ENCODE data around the gene EEF1AKMT1. TPM values are rescaled to one million over a fixed set of nuclear protein-coding genes. Genes with fewer than 3 reads are reported as not detected.

Gene EEF1AKMT1
- total RNA-seq, 1 experiment from 2014 or later: 9.8 TPM

DNA sequence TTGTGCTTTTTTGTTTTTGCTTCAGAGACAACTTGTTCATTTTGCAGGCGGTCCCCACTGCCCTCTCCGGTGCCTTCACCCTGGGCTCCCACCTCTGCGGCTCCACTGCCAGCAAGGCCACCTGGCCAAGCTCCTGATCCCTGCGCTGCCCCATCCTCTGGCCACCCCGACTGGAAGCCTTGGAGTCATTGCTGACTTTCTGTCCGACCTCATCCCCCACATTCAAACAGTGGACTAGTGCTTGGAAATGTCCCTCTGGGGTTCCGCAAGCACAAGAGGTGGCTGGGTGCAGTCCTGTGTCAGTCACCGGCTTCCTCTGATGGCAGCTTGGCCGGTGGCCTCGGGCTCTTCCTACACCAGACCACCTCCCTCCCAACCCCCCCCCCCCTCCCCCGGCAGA is 53.3 kb downstream of the EEF1AKMT1 start:
- no peak for DNase-seq (ENCODE audit: low read depth, low spot score)
- no peaks in the 10 kb centered on the region for H3K9me2 ChIP-seq (ENCODE audit: insufficient read depth)
- BruUV-seq (replicated peaks): no TSS peak
- no peak overlapping the region for H3K4me2 ChIP-seq (ENCODE audit: low read length)
- H3K9ac ChIP-seq (ENCODE audit: low read length): no peak overlapping the region
- H3K27ac ChIP-seq (ENCODE audit: low read depth, low read length): no peak overlapping the region
- ChIA-PET RAD21 (ENCODE audit: low non-redundant PET in 1 of 2, low total read pairs in 2 of 2, uncharacterized antibody in 2 of 2, unreplicated experiment in 2 of 2) (no interaction called here), CTCF (no interaction called here), POLR2A (no interaction called here)
- no peak overlapping the region for H3K4me3 ChIP-seq (replicated peaks in 1 of 2; ENCODE audit: low read depth in 1 of 2, low read length in 2 of 2)
- no peaks in the 10 kb centered on the region for H3K9me3 ChIP-seq (ENCODE audit: control insufficient read depth in 1 of 2, insufficient read depth in 1 of 2, low read depth in 1 of 2, low read length in 2 of 2)
- intact Hi-C loops (cut with micrococcal nuclease): no loop called here
- no peak overlapping the region for H2AFZ ChIP-seq (ENCODE audit: low read depth, low read length, poor library complexity, severe bottlenecking)
- TF ChIP-seq TCF7L2 (IDR thresholded peaks at IDR 0.05; ENCODE audit: borderline replicate concordance, extremely low read depth, insufficient read depth, insufficient read length) (no peak), EZH2 (IDR thresholded peaks at IDR 0.05) (no peak), FOSL1 (IDR thresholded peaks at IDR 0.05; ENCODE audit: low read depth) (no peak), EZH2phosphoT487 (IDR thresholded peaks at IDR 0.05; ENCODE audit: borderline replicate concordance) (no peak), SIN3A (IDR thresholded peaks at IDR 0.05; ENCODE audit: low read depth) (no peak), EGR1 (IDR thresholded peaks at IDR 0.05; ENCODE audit: low read depth) (no peak), RAD21 (IDR thresholded peaks at IDR 0.05; ENCODE audit: low read depth) (no peak)
- TF ChIP-seq, protein P1, sequence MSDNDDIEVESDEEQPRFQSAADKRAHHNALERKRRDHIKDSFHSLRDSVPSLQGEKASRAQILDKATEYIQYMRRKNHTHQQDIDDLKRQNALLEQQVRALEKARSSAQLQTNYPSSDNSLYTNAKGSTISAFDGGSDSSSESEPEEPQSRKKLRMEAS (IDR thresholded peaks at IDR 0.05): no peak
- TF ChIP-seq, protein P2, sequence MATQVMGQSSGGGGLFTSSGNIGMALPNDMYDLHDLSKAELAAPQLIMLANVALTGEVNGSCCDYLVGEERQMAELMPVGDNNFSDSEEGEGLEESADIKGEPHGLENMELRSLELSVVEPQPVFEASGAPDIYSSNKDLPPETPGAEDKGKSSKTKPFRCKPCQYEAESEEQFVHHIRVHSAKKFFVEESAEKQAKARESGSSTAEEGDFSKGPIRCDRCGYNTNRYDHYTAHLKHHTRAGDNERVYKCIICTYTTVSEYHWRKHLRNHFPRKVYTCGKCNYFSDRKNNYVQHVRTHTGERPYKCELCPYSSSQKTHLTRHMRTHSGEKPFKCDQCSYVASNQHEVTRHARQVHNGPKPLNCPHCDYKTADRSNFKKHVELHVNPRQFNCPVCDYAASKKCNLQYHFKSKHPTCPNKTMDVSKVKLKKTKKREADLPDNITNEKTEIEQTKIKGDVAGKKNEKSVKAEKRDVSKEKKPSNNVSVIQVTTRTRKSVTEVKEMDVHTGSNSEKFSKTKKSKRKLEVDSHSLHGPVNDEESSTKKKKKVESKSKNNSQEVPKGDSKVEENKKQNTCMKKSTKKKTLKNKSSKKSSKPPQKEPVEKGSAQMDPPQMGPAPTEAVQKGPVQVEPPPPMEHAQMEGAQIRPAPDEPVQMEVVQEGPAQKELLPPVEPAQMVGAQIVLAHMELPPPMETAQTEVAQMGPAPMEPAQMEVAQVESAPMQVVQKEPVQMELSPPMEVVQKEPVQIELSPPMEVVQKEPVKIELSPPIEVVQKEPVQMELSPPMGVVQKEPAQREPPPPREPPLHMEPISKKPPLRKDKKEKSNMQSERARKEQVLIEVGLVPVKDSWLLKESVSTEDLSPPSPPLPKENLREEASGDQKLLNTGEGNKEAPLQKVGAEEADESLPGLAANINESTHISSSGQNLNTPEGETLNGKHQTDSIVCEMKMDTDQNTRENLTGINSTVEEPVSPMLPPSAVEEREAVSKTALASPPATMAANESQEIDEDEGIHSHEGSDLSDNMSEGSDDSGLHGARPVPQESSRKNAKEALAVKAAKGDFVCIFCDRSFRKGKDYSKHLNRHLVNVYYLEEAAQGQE (IDR thresholded peaks at IDR 0.05; ENCODE audit: low read depth): no peak
- ATAC-seq: no peak
- H3K36me3 ChIP-seq (ENCODE audit: control insufficient read depth in 1 of 2, insufficient read depth in 2 of 2, low read length in 2 of 2): no peaks in the 10 kb centered on the region
- H3K79me2 ChIP-seq (ENCODE audit: insufficient read depth, low read length): no peaks in the 10 kb centered on the region
- no peaks in the 10 kb centered on the region for H4K20me1 ChIP-seq (ENCODE audit: insufficient read depth)
- H3K4me1 ChIP-seq (ENCODE audit: control insufficient read depth in 1 of 2, insufficient read depth in 2 of 2, low read length in 2 of 2): peaks cover 12 to 16% of the 10 kb centered on the region in 2 experiments
- H3K27me3 ChIP-seq (ENCODE audit: insufficient read depth, low read length): no peaks in the 10 kb centered on the region
